ENCODE results near the gene ACD. TPM values are rescaled to one million over a fixed set of nuclear protein-coding genes. Genes with fewer than 3 reads are reported as not detected.
A peak's percentile ranks its signal among the peaks of the same experiment; 100 is the strongest.

The ACD gene
- total and polyA plus RNA-seq, 9 of the 15 experiments (the other 6 are each of a cell fraction or from before 2014, with no cell fraction given) = 4.2 to 47.4 (median 19.2) TPM

DNA sequence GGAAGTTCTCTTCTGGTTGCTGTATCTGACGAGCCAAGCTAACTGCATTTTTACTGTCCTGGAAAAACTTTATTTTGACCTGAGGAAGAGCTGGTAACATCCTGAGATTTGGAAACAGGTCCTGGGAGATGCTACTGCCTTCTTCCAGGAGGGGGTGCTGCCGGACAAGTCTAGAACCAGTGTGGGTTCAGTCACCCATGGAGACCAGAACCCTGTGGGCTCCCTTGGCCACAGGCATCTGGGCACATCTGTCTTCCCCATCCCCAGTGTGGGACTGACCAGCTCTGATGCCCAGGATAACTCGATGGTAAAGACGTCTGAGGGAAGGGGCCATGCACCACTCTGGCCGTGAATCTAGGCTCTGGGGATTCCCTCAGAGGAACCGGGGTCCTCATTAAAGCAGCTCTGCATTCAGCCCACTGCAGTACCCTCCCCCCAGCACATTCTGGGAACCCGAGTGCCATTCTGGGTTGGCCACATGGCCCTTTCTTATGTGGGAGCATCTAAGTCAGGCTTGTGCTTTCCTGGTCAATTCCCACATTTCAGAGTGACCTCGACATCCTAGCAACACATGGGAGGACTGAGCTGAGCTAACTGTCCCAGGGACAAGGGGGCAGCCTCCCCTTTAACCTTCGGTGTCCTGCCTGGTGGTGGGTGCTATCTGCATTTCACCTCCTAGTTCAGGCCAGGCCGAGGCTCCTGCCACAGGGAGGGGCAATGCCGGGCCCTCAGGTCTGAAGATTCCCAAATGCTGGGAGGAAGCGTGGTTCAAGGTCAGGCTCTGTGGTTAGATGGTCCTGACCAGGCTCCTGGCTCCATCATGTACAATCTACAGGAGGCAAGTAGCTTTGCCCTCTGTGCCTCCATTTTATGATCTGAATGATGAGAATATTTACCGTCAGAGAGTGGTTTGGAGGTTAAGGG, 12.9 kb upstream of the ACD start (continued):
- TF ChIP-seq, protein P1, sequence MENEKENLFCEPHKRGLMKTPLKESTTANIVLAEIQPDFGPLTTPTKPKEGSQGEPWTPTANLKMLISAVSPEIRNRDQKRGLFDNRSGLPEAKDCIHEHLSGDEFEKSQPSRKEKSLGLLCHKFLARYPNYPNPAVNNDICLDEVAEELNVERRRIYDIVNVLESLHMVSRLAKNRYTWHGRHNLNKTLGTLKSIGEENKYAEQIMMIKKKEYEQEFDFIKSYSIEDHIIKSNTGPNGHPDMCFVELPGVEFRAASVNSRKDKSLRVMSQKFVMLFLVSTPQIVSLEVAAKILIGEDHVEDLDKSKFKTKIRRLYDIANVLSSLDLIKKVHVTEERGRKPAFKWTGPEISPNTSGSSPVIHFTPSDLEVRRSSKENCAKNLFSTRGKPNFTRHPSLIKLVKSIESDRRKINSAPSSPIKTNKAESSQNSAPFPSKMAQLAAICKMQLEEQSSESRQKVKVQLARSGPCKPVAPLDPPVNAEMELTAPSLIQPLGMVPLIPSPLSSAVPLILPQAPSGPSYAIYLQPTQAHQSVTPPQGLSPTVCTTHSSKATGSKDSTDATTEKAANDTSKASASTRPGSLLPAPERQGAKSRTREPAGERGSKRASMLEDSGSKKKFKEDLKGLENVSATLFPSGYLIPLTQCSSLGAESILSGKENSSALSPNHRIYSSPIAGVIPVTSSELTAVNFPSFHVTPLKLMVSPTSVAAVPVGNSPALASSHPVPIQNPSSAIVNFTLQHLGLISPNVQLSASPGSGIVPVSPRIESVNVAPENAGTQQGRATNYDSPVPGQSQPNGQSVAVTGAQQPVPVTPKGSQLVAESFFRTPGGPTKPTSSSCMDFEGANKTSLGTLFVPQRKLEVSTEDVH (IDR thresholded peaks at IDR 0.05; ENCODE audit: low read depth, partially characterized antibody) = no peak
- TF ChIP-seq ZNF324 (CRISPR knock-in tag; IDR thresholded peaks at IDR 0.05) (no peak), NR4A1 (CRISPR knock-in tag; IDR thresholded peaks at IDR 0.05) (no peak), NR4A1 (tag; IDR thresholded peaks at IDR 0.05) (no peak), ZNF431 (CRISPR knock-in tag; IDR thresholded peaks at IDR 0.05) (peak; percentile 20; the same call in 1 of the 2 replicates), STAG1 (CRISPR knock-in tag; IDR thresholded peaks at IDR 0.05; ENCODE audit: borderline replicate concordance) (peak; percentile 90)

DNA sequence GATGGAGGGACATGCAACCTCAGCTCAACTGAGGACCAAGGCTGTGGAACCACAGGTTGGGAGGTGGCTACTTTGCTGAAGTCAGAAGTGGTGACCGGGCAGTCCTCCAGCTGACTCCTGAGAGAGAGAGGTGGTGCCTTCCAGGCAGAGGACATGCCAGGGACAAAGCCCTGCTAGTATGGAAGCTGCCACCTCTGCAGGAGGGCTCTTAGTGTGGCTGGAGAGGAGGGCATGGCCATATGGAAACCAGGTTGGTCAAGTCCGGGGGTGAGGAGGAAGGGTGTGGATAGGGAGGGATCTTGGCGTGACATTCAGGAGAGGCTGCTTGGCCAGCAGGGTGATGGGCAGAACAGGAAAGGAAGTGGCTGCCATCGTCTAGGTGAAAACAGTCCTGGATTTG, 12.2 kb upstream of the ACD start:
- DNase-seq (ENCODE audit: extremely low read depth in 1 of 4, low spot score in 3 of 4) = no peak
- H3K9me3 ChIP-seq (replicated peaks; ENCODE audit: control insufficient read depth, insufficient read depth, low read depth, low read length) = no peaks in the 10 kb centered on the region
- no peaks in the 10 kb centered on the region for H3K36me3 ChIP-seq (ENCODE audit: control insufficient read depth, insufficient read depth, low read length)
- no peak overlapping the region for H3K4me3 ChIP-seq
- WGBS (ENCODE audit: insufficient coverage, low coverage, missing lambda C conversion rate) = 10% methylated on average over 4 of the region's 4 CpGs
- peaks cover 5 to 17% of the 10 kb centered on the region in 2 experiments for H3K4me1 ChIP-seq (replicated peaks in 1 of 2; ENCODE audit: control insufficient read depth in 2 of 2, insufficient read depth in 2 of 2, low read length in 2 of 2)
- ATAC-seq = no peak
- H3K27me3 ChIP-seq (ENCODE audit: control insufficient read depth in 2 of 2, insufficient read depth in 2 of 2, low read length in 2 of 2) = no peaks in the 10 kb centered on the region
- TF ChIP-seq, protein P2, sequence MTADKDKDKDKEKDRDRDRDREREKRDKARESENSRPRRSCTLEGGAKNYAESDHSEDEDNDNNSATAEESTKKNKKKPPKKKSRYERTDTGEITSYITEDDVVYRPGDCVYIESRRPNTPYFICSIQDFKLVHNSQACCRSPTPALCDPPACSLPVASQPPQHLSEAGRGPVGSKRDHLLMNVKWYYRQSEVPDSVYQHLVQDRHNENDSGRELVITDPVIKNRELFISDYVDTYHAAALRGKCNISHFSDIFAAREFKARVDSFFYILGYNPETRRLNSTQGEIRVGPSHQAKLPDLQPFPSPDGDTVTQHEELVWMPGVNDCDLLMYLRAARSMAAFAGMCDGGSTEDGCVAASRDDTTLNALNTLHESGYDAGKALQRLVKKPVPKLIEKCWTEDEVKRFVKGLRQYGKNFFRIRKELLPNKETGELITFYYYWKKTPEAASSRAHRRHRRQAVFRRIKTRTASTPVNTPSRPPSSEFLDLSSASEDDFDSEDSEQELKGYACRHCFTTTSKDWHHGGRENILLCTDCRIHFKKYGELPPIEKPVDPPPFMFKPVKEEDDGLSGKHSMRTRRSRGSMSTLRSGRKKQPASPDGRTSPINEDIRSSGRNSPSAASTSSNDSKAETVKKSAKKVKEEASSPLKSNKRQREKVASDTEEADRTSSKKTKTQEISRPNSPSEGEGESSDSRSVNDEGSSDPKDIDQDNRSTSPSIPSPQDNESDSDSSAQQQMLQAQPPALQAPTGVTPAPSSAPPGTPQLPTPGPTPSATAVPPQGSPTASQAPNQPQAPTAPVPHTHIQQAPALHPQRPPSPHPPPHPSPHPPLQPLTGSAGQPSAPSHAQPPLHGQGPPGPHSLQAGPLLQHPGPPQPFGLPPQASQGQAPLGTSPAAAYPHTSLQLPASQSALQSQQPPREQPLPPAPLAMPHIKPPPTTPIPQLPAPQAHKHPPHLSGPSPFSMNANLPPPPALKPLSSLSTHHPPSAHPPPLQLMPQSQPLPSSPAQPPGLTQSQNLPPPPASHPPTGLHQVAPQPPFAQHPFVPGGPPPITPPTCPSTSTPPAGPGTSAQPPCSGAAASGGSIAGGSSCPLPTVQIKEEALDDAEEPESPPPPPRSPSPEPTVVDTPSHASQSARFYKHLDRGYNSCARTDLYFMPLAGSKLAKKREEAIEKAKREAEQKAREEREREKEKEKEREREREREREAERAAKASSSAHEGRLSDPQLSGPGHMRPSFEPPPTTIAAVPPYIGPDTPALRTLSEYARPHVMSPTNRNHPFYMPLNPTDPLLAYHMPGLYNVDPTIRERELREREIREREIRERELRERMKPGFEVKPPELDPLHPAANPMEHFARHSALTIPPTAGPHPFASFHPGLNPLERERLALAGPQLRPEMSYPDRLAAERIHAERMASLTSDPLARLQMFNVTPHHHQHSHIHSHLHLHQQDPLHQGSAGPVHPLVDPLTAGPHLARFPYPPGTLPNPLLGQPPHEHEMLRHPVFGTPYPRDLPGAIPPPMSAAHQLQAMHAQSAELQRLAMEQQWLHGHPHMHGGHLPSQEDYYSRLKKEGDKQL (CRISPR knock-in tag; IDR thresholded peaks at IDR 0.05; ENCODE audit: borderline replicate concordance) = no peak
- 0 out of 2 replicates have a peak, but pooled peaks have one; percentile 19 for TF ChIP-seq CEBPG (CRISPR knock-in tag; IDR thresholded peaks at IDR 0.05)
- TF ChIP-seq CEBPG (tag; conservative IDR thresholded peaks at IDR 0.05 in 1 of 2, IDR thresholded peaks at IDR 0.05 in 1 of 2) = no peak
- 0 out of 2 replicates have a peak, but pooled peaks have one; percentile 10 for TF ChIP-seq SPI1 (IDR thresholded peaks at IDR 0.05; ENCODE audit: borderline replicate concordance, low read depth, low read length)
- no peaks in the 10 kb centered on the region for H3K79me2 ChIP-seq (ENCODE audit: control insufficient read depth, insufficient read depth, low read length)
- no peak for FAIRE-seq
- no TSS peak for BruUV-seq (replicated peaks)
- no peak overlapping the region for H2AFZ ChIP-seq (ENCODE audit: low read depth, low read length)
- H3K9ac ChIP-seq (ENCODE audit: insufficient read depth in 1 of 2, low read depth in 2 of 2, low read length in 2 of 2) = no peak overlapping the region
- in situ Hi-C loops (cut with MboI) = loop anchor here (10.0 kb wide), 1 partner anchor 372 kb away; no protein-coding TSS in a partner anchor
- no peaks in the 10 kb centered on the region for H3K9me1 ChIP-seq (ENCODE audit: control insufficient read depth, insufficient read depth, low read length)
- ChIA-PET POLR2A (interaction anchor here (0.5 to 1.4 kb wide), 7 partner anchors 9 to 693 kb away, joined by 3 to 4 read pairs (median 3); no protein-coding TSS in a partner anchor), CTCF (ENCODE audit: low intra/inter-chr PET ratio) (interaction anchor here (0.6 to 2.2 kb wide), 7 partner anchors 144 to 1194 kb away, joined by 3 to 31 read pairs (median 5); no protein-coding TSS in a partner anchor)
- intact Hi-C loops (cut with micrococcal nuclease) = loop anchor here (2.0 to 5.0 kb wide), 3 partner anchors 135 to 370 kb away; partner anchors contain the start of genes RANBP10 and TSNAXIP1
- H4K20me1 ChIP-seq (replicated peaks; ENCODE audit: control insufficient read depth, insufficient read depth, low read length) = peaks cover 2% of the 10 kb centered on the region; the same call in 1 of the 2 replicates
- H3K4me2 ChIP-seq (ENCODE audit: insufficient read depth, low read length) = no peak overlapping the region
- H3K27ac ChIP-seq (ENCODE audit: extremely low read depth, low read depth, low read length) = no peak overlapping the region

Measured in K562 (cell line).